ENCODE data around the gene EIF2B2.

DNA sequence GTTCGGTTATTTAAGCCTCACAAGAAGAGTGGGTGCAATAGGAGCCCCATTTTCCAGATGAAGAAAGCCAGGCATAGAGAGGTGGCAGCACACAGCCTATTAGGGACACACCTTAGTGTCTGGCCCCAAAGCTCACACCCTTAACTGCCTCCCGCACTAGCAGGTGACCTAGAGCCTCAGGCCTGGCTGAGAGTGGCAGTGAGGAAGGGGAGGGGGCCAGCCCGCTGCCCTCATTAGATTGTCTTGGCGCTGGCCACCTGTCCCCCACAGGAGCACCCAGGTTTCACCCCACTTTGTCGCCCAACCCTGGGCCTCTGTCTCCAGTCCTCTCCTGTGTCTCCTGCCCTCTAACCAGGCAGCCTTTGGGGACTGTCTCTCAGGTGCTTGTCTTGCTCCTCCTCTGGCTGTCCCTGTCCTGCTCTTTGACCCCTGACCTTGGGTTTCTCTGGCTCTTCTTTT, 28.8 kb upstream of the EIF2B2 start:
- TF ChIP-seq POLR2A (IDR thresholded peaks at IDR 0.05; ENCODE audit: low read depth, low read length) (no peak), POLR2AphosphoS5 (IDR thresholded peaks at IDR 0.05; ENCODE audit: low read depth, low read length) (no peak), TAF1 (IDR thresholded peaks at IDR 0.05; ENCODE audit: borderline replicate concordance, low read depth, low read length) (no peak)

Measured in GM12892 (cell line).